Activated CD4-positive, alpha-beta T cell treated with anti-CD3 and anti-CD28 coated beads for 36 hours (primary cell): Measurements from ENCODE around the gene TREX2. TPM values are rescaled to one million over a fixed set of nuclear protein-coding genes. Genes with fewer than 3 reads are reported as not detected.

Experiments
- ATAC-seq: fragments of 200-7000 bp; cut with Tn5 transposase; one replicate; pipeline ENCODE4 v1.10.0; 2021; ENCODE audit warnings: mild to moderate bottlenecking, moderate library complexity
- CTCF ChIA-PET: fragments of 350-600 bp; sonication (Branson Sonifier 250); formaldehyde crosslinking; loops from one replicate; lab custom pipeline; 2021; ENCODE audit warnings: antibody characterized with exemption; lab: Charles Lee
- POLR2A ChIA-PET: fragments of 350-600 bp; sonication (Branson Sonifier 250); formaldehyde crosslinking; loops from one replicate; lab custom pipeline; 2021; ENCODE audit warnings: antibody characterized with exemption, inconsistent platforms; lab: Charles Lee
- DNase-seq: peaks from one replicate; pipeline ENCODE4 v3.0.0-alpha.2; 2020
- H3K27ac Mint-ChIP-seq: one replicate; pipeline ENCODE4 v1.8.0; 2021; ENCODE audit warnings: mixed read lengths
- H3K27me3 Mint-ChIP-seq: one replicate; pipeline ENCODE4 v1.8.0; 2021; ENCODE audit warnings: mixed read lengths
- H3K36me3 Mint-ChIP-seq: one replicate; pipeline ENCODE4 v1.8.0; 2021; ENCODE audit warnings: low read depth, mixed read lengths
- H3K4me1 Mint-ChIP-seq: one replicate; pipeline ENCODE4 v1.8.0; 2021; ENCODE audit warnings: mixed read lengths
- H3K4me3 Mint-ChIP-seq: one replicate; pipeline ENCODE4 v1.8.0; 2021; ENCODE audit warnings: mild to moderate bottlenecking, moderate library complexity, mixed read lengths
- H3K9me3 Mint-ChIP-seq: one replicate; pipeline ENCODE4 v1.8.0; 2021; ENCODE audit warnings: low read depth, mixed read lengths
- intact Hi-C, 2 experiments: fragments of 100-400 bp; cut with DNase I in 1 of 2; cut with micrococcal nuclease in 1 of 2; formaldehyde crosslinking; loops; one replicate each; pipeline versions ENCODE4 v1.14.2 to v1.15.1; 2022 to 2024; cut with DNase I, micrococcal nuclease
- total RNA-seq, 2 experiments: library from RNA; stranded (reverse); gene quantifications; one replicate each; pipeline ENCODE4 v1.2.3, GENCODE V29; 2021

TREX2 gene
- total RNA-seq, 2 experiments from 2014 or later: 0.91 to 1.1 TPM

GRCh38 chrX:153398275-153398960 is 47.4 kb downstream of the TREX2 start:
- Mint-ChIP-seq H3K27me3 (no peaks in the 10 kb centered on the region), H3K36me3 (no peaks in the 10 kb centered on the region), H3K4me3 (no peak overlapping the region), H3K4me1 (no peaks in the 10 kb centered on the region), H3K27ac (no peak overlapping the region), H3K9me3 (no peaks in the 10 kb centered on the region)
- ChIA-PET POLR2A (no interaction called here), CTCF (interaction anchor here (1.0 kb wide), 1 partner anchor 67 kb away, joined by 4 read pairs; no protein-coding TSS in a partner anchor)
- intact Hi-C loops: no loop called here
- DNase-seq: no peak
- no peak for ATAC-seq

- Mint-ChIP-seq H3K9me3 (no peaks in the 10 kb centered on the region), H3K27me3 (no peaks in the 10 kb centered on the region), H3K4me3 (no peak overlapping the region), H3K36me3 (no peaks in the 10 kb centered on the region), H3K4me1 (no peaks in the 10 kb centered on the region), H3K27ac (no peak overlapping the region)
- DNase-seq (no peak), ATAC-seq (no peak)
- intact Hi-C loops: no loop called here
- ChIA-PET POLR2A (interaction anchor here (0.6 kb wide), 1 partner anchor 110 kb away, joined by 3 read pairs; no protein-coding TSS in a partner anchor), CTCF (interaction anchor here (0.6 kb wide), 1 partner anchor 14 kb away, joined by 3 read pairs; the partner anchor contains the start of gene ZFP92)
Measured at GRCh38 chrX:153397256-153397960, 48.4 kb downstream of the TREX2 start.

- H3K9me3 Mint-ChIP-seq: no peaks in the 10 kb centered on the region
- POLR2A ChIA-PET: no interaction called here
- H3K36me3 Mint-ChIP-seq: no peaks in the 10 kb centered on the region
- intact Hi-C loops: no loop called here
- no peak for ATAC-seq
- no peak overlapping the region for H3K27ac Mint-ChIP-seq
- H3K4me3 Mint-ChIP-seq: no peak overlapping the region
- DNase-seq: no peak
- no peaks in the 10 kb centered on the region for H3K27me3 Mint-ChIP-seq
- no peaks in the 10 kb centered on the region for H3K4me1 Mint-ChIP-seq
- CTCF ChIA-PET: no interaction called here
Measured at GRCh38 chrX:153396320-153397195, 49.3 kb downstream of the TREX2 start.

- Mint-ChIP-seq H3K36me3 (no peaks in the 10 kb centered on the region), H3K27me3 (no peaks in the 10 kb centered on the region), H3K27ac (no peak overlapping the region), H3K9me3 (no peaks in the 10 kb centered on the region), H3K4me1 (no peaks in the 10 kb centered on the region), H3K4me3 (no peak overlapping the region)
- ATAC-seq (no peak), DNase-seq (no peak)
- CTCF ChIA-PET: no interaction called here
- intact Hi-C loops: no loop called here
- POLR2A ChIA-PET: no interaction called here
Measured at GRCh38 chrX:153395613-153396319, 50.1 kb downstream of the TREX2 start.

GRCh38 chrX:153394612-153395011 is 51.2 kb downstream of the TREX2 start:
- Mint-ChIP-seq H3K4me3 (no peak overlapping the region), H3K27ac (no peak overlapping the region), H3K4me1 (no peaks in the 10 kb centered on the region), H3K9me3 (no peaks in the 10 kb centered on the region), H3K36me3 (no peaks in the 10 kb centered on the region), H3K27me3 (no peaks in the 10 kb centered on the region)
- POLR2A ChIA-PET: no interaction called here
- DNase-seq (no peak), ATAC-seq (no peak)
- CTCF ChIA-PET: interaction anchor here (0.7 to 0.8 kb wide), 2 partner anchors 10 to 74 kb away, joined by 4 read pairs; no protein-coding TSS in a partner anchor
- intact Hi-C loops: no loop called here

Other genes with a start within 250 kb of the TREX2 start
- not detected for gene PNMA6F, start 124.3 kb downstream of the TREX2 start, total RNA-seq
- 10 to 100 TPM; 11.5 to 13.4 TPM for gene ZNF275, start 111.9 kb downstream of the TREX2 start, total RNA-seq
- gene PNMA6E, start 44.7 kb downstream of the TREX2 start, total RNA-seq: not detected
- under 1 TPM; 0.98 TPM for gene ZFP92, start 34.6 kb downstream of the TREX2 start, total RNA-seq
- gene HAUS7, start 24.5 kb upstream of the TREX2 start, total RNA-seq: 10 to 100 TPM; 41.9 to 70.0 TPM
- gene BGN, start 48.9 kb upstream of the TREX2 start, total RNA-seq: not detected
- not detected for gene ATP2B3, start 71.6 kb upstream of the TREX2 start, total RNA-seq
- 10 to 100 TPM; 13.9 to 14.7 TPM for gene CCNQ, start 153.1 kb upstream of the TREX2 start, total RNA-seq
- under 1 TPM; 0.12 to 0.14 TPM for gene DUSP9, start 201.1 kb upstream of the TREX2 start, total RNA-seq
- gene PNCK, start 227.8 kb upstream of the TREX2 start, total RNA-seq: under 1 TPM; 0.30 to 0.71 TPM
- gene SLC6A8, start 241.9 kb upstream of the TREX2 start, total RNA-seq: under 1 TPM; 0.39 to 0.58 TPM